Activated naive CD4-positive, alpha-beta T cell (primary cell): ENCODE results near the gene DNLZ.

Experiments
- DNase-seq, 4 experiments: peaks; one replicate each; lab custom pipeline; 2025; lab: John Stamatoyannopoulos, UW

Gene DNLZ

GRCh38 chr9:136343121-136343883 is 20.2 kb downstream of the DNLZ start:
- no peak for DNase-seq

- DNase-seq, result peak in 3 of 4 experiments; percentile 25 to 45 (median 30)
Measured at GRCh38 chr9:136342181-136343120, 21.1 kb downstream of the DNLZ start.

GRCh38 chr9:136341769-136342168 is 21.8 kb downstream of the DNLZ start:
- no peak for DNase-seq

GRCh38 chr9:136341042-136341655 is 22.4 kb downstream of the DNLZ start:
- DNase-seq, result no peak

GRCh38 chr9:136340356-136341041 is 23.0 kb downstream of the DNLZ start:
- no peak for DNase-seq

- no peak for DNase-seq
Measured at GRCh38 chr9:136339958-136340310, 23.6 kb downstream of the DNLZ start.

GRCh38 chr9:136339173-136339957 is 24.2 kb downstream of the DNLZ start:
- peak in 1 of 4 experiments; percentile 24 for DNase-seq

- no peak for DNase-seq
Measured at GRCh38 chr9:136338511-136338910, 25.0 kb downstream of the DNLZ start.

- no peak for DNase-seq
Measured at GRCh38 chr9:136337416-136338395, 25.8 kb downstream of the DNLZ start.

- DNase-seq, result no peak
Measured at GRCh38 chr9:136336881-136337280, 26.7 kb downstream of the DNLZ start.

GRCh38 chr9:136336156-136336870 is 27.2 kb downstream of the DNLZ start:
- DNase-seq, result no peak

- no peak for DNase-seq
Measured at GRCh38 chr9:136335296-136336155, 28.0 kb downstream of the DNLZ start.

- DNase-seq, result no peak
Measured at GRCh38 chr9:136334541-136334940, 29.0 kb downstream of the DNLZ start.

GRCh38 chr9:136333486-136333885 is 30.1 kb downstream of the DNLZ start:
- DNase-seq, result no peak

GRCh38 chr9:136333045-136333444 is 30.5 kb downstream of the DNLZ start:
- no peak for DNase-seq

GRCh38 chr9:136332482-136332983 is 31.0 kb downstream of the DNLZ start:
- no peak for DNase-seq

- DNase-seq, result no peak
Measured at GRCh38 chr9:136331556-136332481, 31.7 kb downstream of the DNLZ start.
